GM12878 (cell line): ENCODE measurements around the gene LRRC23. TPM values are rescaled to one million over a fixed set of nuclear protein-coding genes. Genes with fewer than 3 reads are reported as not detected.

ENCODE experiments used
- ASH2L ChIP-seq: fragments of 300-600, 200-600 bp; sonication (generic); IDR thresholded peaks from 2 replicates; pipeline ENCODE4 v1.6.1; 2017; ENCODE audit warnings: low read depth, mild to moderate bottlenecking, borderline replicate concordance
- BACH1 ChIP-seq: fragments of 450-650 bp; IDR thresholded peaks from 2 replicates; pipeline ENCODE4 v1.6.1; 2017; ENCODE audit warnings: mild to moderate bottlenecking, borderline replicate concordance
- BCL11A ChIP-seq: IDR thresholded peaks from 2 replicates; pipeline ENCODE4 v1.6.1; 2011; ENCODE audit warnings: low read depth, low read length
- BCLAF1 ChIP-seq: fragments of 450-650 bp; IDR thresholded peaks from 2 replicates; pipeline ENCODE4 v1.6.1; 2017; ENCODE audit warnings: antibody characterized with exemption, mild to moderate bottlenecking, moderate library complexity
- CBX5 ChIP-seq: sonication (generic); IDR thresholded peaks from 2 replicates; pipeline ENCODE4 v1.6.1; 2016; ENCODE audit warnings: low read depth, moderate library complexity, mild to moderate bottlenecking, inconsistent platforms
- CEBPB ChIP-seq, 2 experiments: fragments of 150-350 bp in 1 of 2; IDR thresholded peaks; 2 replicates each; pipeline ENCODE4 v1.6.1; 2012 to 2014; ENCODE audit warnings: low read depth in 2 of 2, low read length in 2 of 2, borderline replicate concordance in 1 of 2, inconsistent platforms in 1 of 2
- DPF2 ChIP-seq: fragments of 450-650 bp; IDR thresholded peaks from 2 replicates; pipeline ENCODE4 v1.6.1; 2017; ENCODE audit warnings: mild to moderate bottlenecking
- E2F8 ChIP-seq: fragments of 450-650 bp; IDR thresholded peaks from 2 replicates; pipeline ENCODE4 v1.6.1; 2018; ENCODE audit warnings: mild to moderate bottlenecking, low read depth, moderate library complexity; ENCODE audit not compliant: partially characterized antibody
- E4F1 ChIP-seq: fragments of 450-650 bp; IDR thresholded peaks from 2 replicates; pipeline ENCODE4 v1.6.1; 2018; ENCODE audit warnings: borderline replicate concordance, mild to moderate bottlenecking; ENCODE audit not compliant: partially characterized antibody
- EED ChIP-seq: sonication (generic); IDR thresholded peaks from 2 replicates; pipeline ENCODE4 v1.6.1; 2016; ENCODE audit warnings: antibody characterized with exemption, low read depth
- MEF2B ChIP-seq: fragments of 450-650 bp; IDR thresholded peaks from 2 replicates; pipeline ENCODE4 v1.6.1; 2018; ENCODE audit warnings: mild to moderate bottlenecking, moderate library complexity; ENCODE audit not compliant: partially characterized antibody, poor library complexity, severe bottlenecking
- MLLT1 ChIP-seq: fragments of 450-650 bp; IDR thresholded peaks from 2 replicates; pipeline ENCODE4 v1.6.1; 2016; ENCODE audit warnings: mild to moderate bottlenecking
- NR2F1 ChIP-seq: fragments of 450-650 bp; conservative IDR thresholded peaks from 2 replicates; pipeline ENCODE4 v1.6.1; 2017; ENCODE audit warnings: mild to moderate bottlenecking
- PAX8 ChIP-seq: fragments of 450-650 bp; IDR thresholded peaks from 2 replicates; pipeline ENCODE4 v1.6.1; 2017; ENCODE audit warnings: mild to moderate bottlenecking, moderate library complexity
- RB1 ChIP-seq: fragments of 450-650 bp; formaldehyde crosslinking; IDR thresholded peaks from 2 replicates; pipeline ENCODE4 v1.6.1; 2017; ENCODE audit warnings: mild to moderate bottlenecking, borderline replicate concordance
- RUNX3 ChIP-seq: IDR thresholded peaks from 2 replicates; pipeline ENCODE4 v1.6.1; 2012; ENCODE audit warnings: low read length, inconsistent platforms
- SMC3 ChIP-seq: IDR thresholded peaks from 2 replicates; pipeline ENCODE4 v1.6.1; 2011; ENCODE audit warnings: low read length, improper control_type of control experiment, borderline replicate concordance
- TAF1 ChIP-seq: IDR thresholded peaks from 2 replicates; pipeline ENCODE4 v1.6.1; 2011; ENCODE audit warnings: mild to moderate bottlenecking, low read depth, low read length, borderline replicate concordance
- TBL1XR1 ChIP-seq: IDR thresholded peaks from 2 replicates; pipeline ENCODE4 v1.6.1; 2012; ENCODE audit warnings: low read depth, low read length, improper control_type of control experiment
- ZNF217 ChIP-seq: fragments of 450-650 bp; IDR thresholded peaks from 2 replicates; pipeline ENCODE4 v1.6.1; 2017; ENCODE audit warnings: antibody characterized with exemption, mild to moderate bottlenecking
- polyA plus RNA-seq, 11 experiments: library from polyadenylated mRNA; depleted of rRNA in 4 of 11; unstranded in 6 of 11; stranded (reverse) in 5 of 11; fragments of >200 nt; fragmentation: Nextera tagmentation in 4 of 11; fragmentation: Illumina TruSeq in 1 of 11; extraction: Ambion mirVana in 4 of 11; extraction: Trizol in 1 of 11; gene quantifications; 1 replicate in 1 of 11; 2 replicates in 10 of 11; pipeline versions ENCODE4 v1.2.1 to v1.2.3, GENCODE V29; 2011 to 2016; ENCODE audit warnings: inconsistent platforms in 2 of 11, missing spikeins in 2 of 11, low read depth in 1 of 11
- total RNA-seq, 4 experiments: library from RNA; depleted of rRNA in 3 of 4; stranded (reverse); fragments of >200 nt in 3 of 4; fragmentation: Illumina TruSeq in 1 of 4; extraction: Trizol in 1 of 4; gene quantifications; 2 replicates each; pipeline versions ENCODE4 v1.2.1 to v1.2.3, GENCODE V29; 2013 to 2021

LRRC23 gene
- total and polyA plus RNA-seq, 10 of the 15 experiments (the other 5 are each of a cell fraction or from before 2014, with no cell fraction given), result 1.4 to 6.9 (median 3.4) TPM

GRCh38 chr12:6937481-6938352, 33.1 kb downstream of the LRRC23 start (continued):
- TF ChIP-seq MEF2B (no peak), BCLAF1 (no peak), RB1 (peak; percentile 96; the same call in 1 of the 2 replicates), TBL1XR1 (0 out of 2 replicates have a peak, but pooled peaks have one; percentile 40), PAX8 (no peak), SMC3 (peak; percentile 52; the same call in 1 of the 2 replicates), ZNF217 (no peak), CEBPB (IDR thresholded peaks at IDR 0.05; ENCODE audit: borderline replicate concordance in 1 of 2, low read depth in 2 of 2, low read length in 2 of 2) (no peak), ASH2L (no peak), RUNX3 (no peak), E2F8 (no peak), CBX5 (no peak), E4F1 (no peak), BACH1 (peak; percentile 88), DPF2 (peak; percentile 50), BCL11A (no peak), NR2F1 (0 out of 2 replicates have a peak, but pooled peaks have one; percentile 18), TAF1 (peak; percentile 90; the same call in 1 of the 2 replicates), MLLT1 (no peak), EED (peak; percentile 56; the same call in 1 of the 2 replicates)
